ENCODE results near the gene RGS5.

- TF ChIP-seq CTCF (IDR thresholded peaks at IDR 0.05; ENCODE audit: low read depth, low read length, missing input control) (no peak), MAX (IDR thresholded peaks at IDR 0.05) (no peak), YY1 (IDR thresholded peaks at IDR 0.05) (no peak), GABPA (IDR thresholded peaks at IDR 0.05 in 1 of 2, conservative IDR thresholded peaks at IDR 0.05 in 1 of 2) (no peak), ATF3 (IDR thresholded peaks at IDR 0.05) (no peak), SP1 (IDR thresholded peaks at IDR 0.05) (no peak), TAF1 (conservative IDR thresholded peaks at IDR 0.05) (no peak)
These were observed 109.1 kb downstream of the RGS5 start for GRCh38 chr1:163093579-163093978.

Measured in liver (tissue), 3 donors.